NT2/D1 (cell line): Measurements from ENCODE around the gene CCNC.

ENCODE experiments used
- YY1 ChIP-seq: IDR thresholded peaks from 2 replicates; pipeline ENCODE4 v1.6.1; 2011; ENCODE audit not compliant: insufficient read length, insufficient read depth
- ZNF274 ChIP-seq: IDR thresholded peaks from 2 replicates; pipeline ENCODE4 v1.6.1; 2011; ENCODE audit warnings: mild to moderate bottlenecking, low read depth, low read length

DNA sequence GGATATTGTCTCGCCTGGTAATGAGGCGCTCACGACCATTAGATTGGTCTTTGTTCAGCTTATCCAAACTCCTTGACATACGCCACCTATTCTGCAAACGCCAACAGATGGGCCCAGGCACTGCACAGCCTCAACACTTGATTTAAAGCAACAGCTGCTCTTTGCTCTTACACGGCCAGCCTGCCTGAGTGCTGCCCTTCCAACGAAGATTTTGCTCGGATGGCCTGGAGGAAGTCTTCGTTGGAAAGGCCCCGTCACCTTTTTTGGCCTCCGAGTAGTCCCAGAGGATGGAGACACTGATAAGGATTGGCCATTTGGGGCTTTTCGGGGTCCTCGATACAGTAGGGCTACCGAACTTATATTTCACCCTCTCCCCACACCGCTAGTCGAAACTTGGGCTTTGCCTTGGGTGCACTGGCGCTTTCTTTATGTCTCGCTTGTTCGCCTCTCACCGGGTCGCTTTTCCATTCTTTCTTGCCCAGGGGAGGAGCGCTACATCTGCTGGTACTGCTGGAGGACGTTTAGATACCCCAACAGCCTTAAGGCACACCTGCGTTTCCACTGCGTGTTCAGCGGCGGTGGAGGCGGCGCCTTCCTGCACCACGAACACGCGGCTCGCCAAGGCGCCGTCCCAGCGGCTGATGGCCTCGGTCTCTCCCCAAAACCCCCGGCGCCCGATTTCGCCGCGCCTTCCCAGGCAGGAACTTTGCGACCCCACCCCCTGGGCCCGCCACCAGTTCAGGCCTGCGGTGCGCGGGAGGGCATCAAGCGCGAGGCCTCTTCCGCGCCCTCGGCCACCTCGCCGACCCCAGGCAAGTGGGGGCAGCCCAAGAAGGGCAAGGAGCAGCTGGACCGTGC, 44.3 kb upstream of the CCNC start:
- TF ChIP-seq YY1 = no peak
- TF ChIP-seq ZNF274 = no peak
